GM12891 (cell line): ENCODE data around the gene TBC1D1.
A peak's percentile ranks its signal among the peaks of the same experiment; 100 is the strongest.

Source experiments
- DNase-seq: peaks from one replicate; pipeline ENCODE4 v3.0.0; 2011; ENCODE audit warnings: low spot score; ENCODE audit not compliant: insufficient read length
- FAIRE-seq: peaks from 2 replicates; lab custom pipeline; 2011; peaks lifted over from hg19 to GRCh38; lab: Jason Lieb, UNC
- PAX5 ChIP-seq: IDR thresholded peaks from 2 replicates; pipeline ENCODE4 v1.6.1; 2011; ENCODE audit warnings: low read length, moderate library complexity, mild to moderate bottlenecking; ENCODE audit not compliant: insufficient read depth, severe bottlenecking
- POLR2A ChIP-seq: IDR thresholded peaks from 2 replicates; pipeline ENCODE4 v1.6.1; 2011; ENCODE audit warnings: low read depth, low read length, control low read depth
- POLR2AphosphoS5 ChIP-seq: IDR thresholded peaks from 2 replicates; pipeline ENCODE4 v1.6.1; 2011; ENCODE audit warnings: low read depth, low read length, control low read depth
- POU2F2 ChIP-seq: IDR thresholded peaks from 2 replicates; pipeline ENCODE4 v1.6.1; 2011; ENCODE audit warnings: low read depth, mild to moderate bottlenecking, control low read depth, low read length, moderate library complexity
- SPI1 ChIP-seq: IDR thresholded peaks from 2 replicates; pipeline ENCODE4 v1.6.1; 2011; ENCODE audit warnings: low read depth, low read length, control low read depth
- TAF1 ChIP-seq: IDR thresholded peaks from 2 replicates; pipeline ENCODE4 v1.6.1; 2011; ENCODE audit warnings: low read depth, low read length, control low read depth

Gene TBC1D1

GRCh38 chr4:38062088-38062775 lies 171.3 kb downstream of the TBC1D1 start:
- peak; percentile 94 for FAIRE-seq
- DNase-seq = peak; percentile 39
- TF ChIP-seq POU2F2 = 0 out of 2 replicates have a peak, but pooled peaks have one; percentile 26
- no peak for TF ChIP-seq POLR2AphosphoS5

- no peak for FAIRE-seq
- DNase-seq = no peak
- TF ChIP-seq POU2F2 (no peak), POLR2A (no peak), PAX5 (no peak), TAF1 (no peak), POLR2AphosphoS5 (no peak), SPI1 (no peak)
Measured at GRCh38 chr4:38062776-38063097, 171.9 kb downstream of the TBC1D1 start.

- no peak for TF ChIP-seq PAX5
- TF ChIP-seq SPI1 = no peak
- no peak for TF ChIP-seq POLR2A
- no peak for TF ChIP-seq POLR2AphosphoS5
- TF ChIP-seq TAF1 = no peak
- no peak for TF ChIP-seq POU2F2
- FAIRE-seq = no peak
- no peak for DNase-seq
Measured at GRCh38 chr4:38065176-38065575, 174.3 kb downstream of the TBC1D1 start.

GRCh38 chr4:38065900-38066299 lies 175.0 kb downstream of the TBC1D1 start:
- DNase-seq = no peak

GRCh38 chr4:38067499-38067898 lies 176.6 kb downstream of the TBC1D1 start:
- TF ChIP-seq PAX5 (no peak), SPI1 (peak; percentile 53), TAF1 (no peak)
- no peak for FAIRE-seq
- no peak for DNase-seq

More at GRCh38 chr4:38065900-38066299, 175.0 kb downstream of the TBC1D1 start:
- no peak for FAIRE-seq
- TF ChIP-seq POU2F2 = no peak
- TF ChIP-seq POLR2AphosphoS5 = no peak
- no peak for TF ChIP-seq TAF1
- TF ChIP-seq SPI1 = no peak
- TF ChIP-seq PAX5 = no peak
- TF ChIP-seq POLR2A = no peak

- DNase-seq (no peak), FAIRE-seq (no peak)
- TF ChIP-seq TAF1 (no peak), POLR2AphosphoS5 (no peak), POU2F2 (no peak), PAX5 (no peak)
Measured at GRCh38 chr4:38068107-38068506, 177.2 kb downstream of the TBC1D1 start.

GRCh38 chr4:38069271-38069760 lies 178.4 kb downstream of the TBC1D1 start:
- FAIRE-seq = peak; percentile 31
- DNase-seq = peak; percentile 20
- TF ChIP-seq TAF1 = no peak
- TF ChIP-seq SPI1 = peak; percentile 38

- TF ChIP-seq SPI1 (no peak), POU2F2 (peak; percentile 45; the same call in 1 of the 2 replicates), PAX5 (no peak), TAF1 (no peak), POLR2A (no peak)
- FAIRE-seq (peak; percentile 5), DNase-seq (no peak)
Measured at GRCh38 chr4:38071801-38072431, 181.0 kb downstream of the TBC1D1 start.

- DNase-seq (no peak), FAIRE-seq (no peak)
- TF ChIP-seq TAF1 = no peak
- TF ChIP-seq SPI1 = 0 out of 2 replicates have a peak, but pooled peaks have one; percentile 4
Measured at GRCh38 chr4:38072578-38072977, 181.7 kb downstream of the TBC1D1 start.

GRCh38 chr4:38073596-38074234 lies 182.8 kb downstream of the TBC1D1 start:
- DNase-seq = no peak
- FAIRE-seq = no peak
- TF ChIP-seq PAX5 (no peak), POU2F2 (no peak), POLR2AphosphoS5 (no peak), POLR2A (no peak), SPI1 (no peak), TAF1 (no peak)
